PC-3 (cell line): ENCODE measurements around the gene TIPRL.

Experiments
- EZH2 ChIP-seq: fragments of 300-600 bp; sonication (generic); IDR thresholded peaks from one replicate; pipeline ENCODE4 v1.6.1; 2017; ENCODE audit warnings: antibody characterized with exemption, mild to moderate bottlenecking, low read length; ENCODE audit not compliant: unreplicated experiment
- TF ChIP-seq, protein P1 (sequence below): fragments of 300-600 bp; sonication (generic); conservative IDR thresholded peaks from 2 replicates; pipeline ENCODE4 v1.5.1; 2017; ENCODE audit warnings: antibody characterized with exemption, low read depth, mild to moderate bottlenecking, low read length

DNA sequence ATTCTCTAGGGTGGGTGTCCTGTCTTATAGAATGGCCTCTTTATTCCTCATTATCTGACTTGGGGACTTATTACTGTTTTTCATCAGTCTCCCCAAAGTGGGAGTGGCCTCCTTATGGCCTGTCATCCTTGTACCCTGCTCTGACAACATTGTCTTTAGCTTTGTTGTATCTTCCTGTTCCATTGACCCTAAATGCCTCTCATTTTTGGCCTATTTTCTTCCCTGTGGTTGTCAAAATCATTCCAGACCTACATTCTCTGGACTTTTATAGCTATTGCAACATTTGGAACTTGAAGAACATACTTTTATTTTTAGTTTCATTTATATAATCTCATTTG, 56.8 kb downstream of the TIPRL start:
- TF ChIP-seq, protein P1, sequence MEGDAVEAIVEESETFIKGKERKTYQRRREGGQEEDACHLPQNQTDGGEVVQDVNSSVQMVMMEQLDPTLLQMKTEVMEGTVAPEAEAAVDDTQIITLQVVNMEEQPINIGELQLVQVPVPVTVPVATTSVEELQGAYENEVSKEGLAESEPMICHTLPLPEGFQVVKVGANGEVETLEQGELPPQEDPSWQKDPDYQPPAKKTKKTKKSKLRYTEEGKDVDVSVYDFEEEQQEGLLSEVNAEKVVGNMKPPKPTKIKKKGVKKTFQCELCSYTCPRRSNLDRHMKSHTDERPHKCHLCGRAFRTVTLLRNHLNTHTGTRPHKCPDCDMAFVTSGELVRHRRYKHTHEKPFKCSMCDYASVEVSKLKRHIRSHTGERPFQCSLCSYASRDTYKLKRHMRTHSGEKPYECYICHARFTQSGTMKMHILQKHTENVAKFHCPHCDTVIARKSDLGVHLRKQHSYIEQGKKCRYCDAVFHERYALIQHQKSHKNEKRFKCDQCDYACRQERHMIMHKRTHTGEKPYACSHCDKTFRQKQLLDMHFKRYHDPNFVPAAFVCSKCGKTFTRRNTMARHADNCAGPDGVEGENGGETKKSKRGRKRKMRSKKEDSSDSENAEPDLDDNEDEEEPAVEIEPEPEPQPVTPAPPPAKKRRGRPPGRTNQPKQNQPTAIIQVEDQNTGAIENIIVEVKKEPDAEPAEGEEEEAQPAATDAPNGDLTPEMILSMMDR = no peak; the same call in 1 of the 2 replicates
- no peak for TF ChIP-seq EZH2
